Adrenal gland (tissue), 12 donors: ENCODE data around the gene UVRAG. TPM values are rescaled to one million over a fixed set of nuclear protein-coding genes. Genes with fewer than 3 reads are reported as not detected.

Experiments used
- DNase-seq, 7 donors: peaks; one replicate each; pipeline ENCODE4 v3.0.0-alpha.2; 2019 to 2020
- H3K27ac ChIP-seq, 5 donors: fragments of 200-600 bp; sonication (generic) in 4 of 5; 1 replicate in 3 of 5; 2 replicates in 2 of 5; pipeline versions ENCODE4 v1.5.1 to v1.8.0; 2016 to 2020; ENCODE audit warnings: mild to moderate bottlenecking in 1 of 5
- H3K27me3 ChIP-seq: fragments of 200-600 bp; 2 replicates; pipeline ENCODE4 v1.8.0; 2021
- H3K36me3 ChIP-seq, 2 donors: fragments of 200-600 bp; replicated peaks in 1 of 2; 1 replicate in 1 of 2; 2 replicates in 1 of 2; pipeline versions ENCODE4 v1.5.1 to v1.8.0; 2018 to 2022
- H3K4me1 ChIP-seq, 2 donors: fragments of 200-600 bp; replicated peaks in 1 of 2; 1 replicate in 1 of 2; 2 replicates in 1 of 2; pipeline versions ENCODE4 v1.5.1 to v1.8.0; 2018 to 2021
- H3K4me3 ChIP-seq, 4 donors: fragments of 200-600 bp; sonication (generic) in 3 of 4; one replicate each; pipeline ENCODE4 v1.5.1; 2016 to 2018
- H3K9me3 ChIP-seq, 3 donors: fragments of 200-600 bp; sonication (generic) in 1 of 3; replicated peaks in 1 of 3; 1 replicate in 2 of 3; 2 replicates in 1 of 3; pipeline versions ENCODE4 v1.5.1 to v1.8.0; 2016 to 2021
- POLR2A ChIP-seq, 2 donors: fragments of 450-650 bp; IDR thresholded peaks; one replicate each; pipeline ENCODE4 v1.6.1; 2017; ENCODE audit warnings: antibody characterized with exemption in 2 of 2, mild to moderate bottlenecking in 2 of 2, moderate library complexity in 1 of 2
- WGBS, 4 donors: extraction: QIAGEN DNeasy Blood & Tissue Kit in 2 of 4; methylation state at CpG; one replicate each; pipeline versions ENCODE4 v1.1.5 to v1.1.7; 2013 to 2017; 5-methylcytosine and 5-hydroxymethylcytosine counted together
- intact Hi-C, 2 donors: fragments of 100-400 bp; cut with DNase I; formaldehyde crosslinking; loops; one replicate each; pipeline versions ENCODE4 v1.14.1 to v1.15.0; 2022 to 2023
- polyA plus RNA-seq, 3 donors: library from polyadenylated mRNA; stranded (reverse); fragments of 200-250 nt in 2 of 3; fragments of 350-450 nt in 1 of 3; fragmentation: Illumina TruSeq in 1 of 3; extraction: RNeasy Lipid Tissue Mini Kit (QIAGEN cat#74804) in 1 of 3; gene quantifications; one replicate each; pipeline ENCODE4 v1.2.3, GENCODE V29; 2013 to 2014
- total RNA-seq, 9 donors: library from RNA; depleted of rRNA in 4 of 9; stranded (reverse); fragments of >200 nt in 4 of 9; fragments of 120-200 nt in 1 of 9; fragmentation: NEBNext Ultra II Directional in 1 of 9; extraction: Animal tissue kit (Norgen Biotek cat#: 25700) in 1 of 9; gene quantifications; one replicate each; pipeline versions ENCODE4 v1.1.0 to v1.2.4, GENCODE V29; 2013 to 2023
- TF ChIP-seq, protein P1 (sequence below), 6 experiments: fragments of 450-650 bp in 4 of 6; fragments of 200-600 bp in 2 of 6; sonication (generic) in 1 of 6; IDR thresholded peaks; 1 replicate in 5 of 6; 2 replicates in 1 of 6; pipeline versions ENCODE4 v1.5.1 to v1.8.0; 2016 to 2021; ENCODE audit warnings: antibody characterized with exemption in 6 of 6, mild to moderate bottlenecking in 2 of 6, moderate library complexity in 1 of 6
- donor health status: healthy with polysubstance abuse.
- donor health status: Bipolar disorder and iron deficiency.
- donor health status: DM: yes; HTN: yes; CAD: no.
- donor health status: DM: no; HTN: no; CAD: no.
- donor health status: DM: no; HTN: no; CAD: no.
- donor health status: DM: yes; HTN: yes; CAD: no.

Gene UVRAG
- total and polyA plus RNA-seq, 12 donors: 10.9 to 61.4 (median 28.5) TPM

- Histone ChIP-seq H3K9me3 (no peaks in the 10 kb centered on the region), H3K36me3 (no peaks in the 10 kb centered on the region), H3K27me3 (no peaks in the 10 kb centered on the region), H3K4me3 (no peak overlapping the region), H3K27ac (no peak overlapping the region), H3K4me1 (peaks cover 0 to 17% of the 10 kb centered on the region in 2 donors)
- DNase-seq: no peak
- no peak for TF ChIP-seq POLR2A (IDR thresholded peaks at IDR 0.05)
- TF ChIP-seq, protein P1, sequence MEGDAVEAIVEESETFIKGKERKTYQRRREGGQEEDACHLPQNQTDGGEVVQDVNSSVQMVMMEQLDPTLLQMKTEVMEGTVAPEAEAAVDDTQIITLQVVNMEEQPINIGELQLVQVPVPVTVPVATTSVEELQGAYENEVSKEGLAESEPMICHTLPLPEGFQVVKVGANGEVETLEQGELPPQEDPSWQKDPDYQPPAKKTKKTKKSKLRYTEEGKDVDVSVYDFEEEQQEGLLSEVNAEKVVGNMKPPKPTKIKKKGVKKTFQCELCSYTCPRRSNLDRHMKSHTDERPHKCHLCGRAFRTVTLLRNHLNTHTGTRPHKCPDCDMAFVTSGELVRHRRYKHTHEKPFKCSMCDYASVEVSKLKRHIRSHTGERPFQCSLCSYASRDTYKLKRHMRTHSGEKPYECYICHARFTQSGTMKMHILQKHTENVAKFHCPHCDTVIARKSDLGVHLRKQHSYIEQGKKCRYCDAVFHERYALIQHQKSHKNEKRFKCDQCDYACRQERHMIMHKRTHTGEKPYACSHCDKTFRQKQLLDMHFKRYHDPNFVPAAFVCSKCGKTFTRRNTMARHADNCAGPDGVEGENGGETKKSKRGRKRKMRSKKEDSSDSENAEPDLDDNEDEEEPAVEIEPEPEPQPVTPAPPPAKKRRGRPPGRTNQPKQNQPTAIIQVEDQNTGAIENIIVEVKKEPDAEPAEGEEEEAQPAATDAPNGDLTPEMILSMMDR (IDR thresholded peaks at IDR 0.05): no peak
- intact Hi-C loops: loop anchor here (5.0 kb wide), 2 partner anchors 67 to 352 kb away; no protein-coding TSS in a partner anchor
- 92 to 98% (median 94%) methylated on average over 2 to 8 of the region's 8 CpGs for WGBS, 4 donors
Observed at GRCh38 chr11:75800136-75800675, 14.8 kb upstream of the UVRAG start.

- no peak for DNase-seq
- Histone ChIP-seq H3K27me3 (no peaks in the 10 kb centered on the region), H3K27ac (no peak overlapping the region), H3K9me3 (no peaks in the 10 kb centered on the region), H3K4me1 (peaks cover 0 to 17% of the 10 kb centered on the region in 2 donors), H3K4me3 (no peak overlapping the region), H3K36me3 (no peaks in the 10 kb centered on the region)
- intact Hi-C loops: loop anchor here (5.0 kb wide), 2 partner anchors 66 to 351 kb away; no protein-coding TSS in a partner anchor
- no peak for TF ChIP-seq POLR2A (IDR thresholded peaks at IDR 0.05)
- TF ChIP-seq, protein P1 (IDR thresholded peaks at IDR 0.05): no peak
- 86 to 93% (median 90%) methylated on average over 4 to 6 of the region's 6 CpGs for WGBS, 4 donors
Observed at GRCh38 chr11:75800728-75801361, 14.2 kb upstream of the UVRAG start.

DNA sequence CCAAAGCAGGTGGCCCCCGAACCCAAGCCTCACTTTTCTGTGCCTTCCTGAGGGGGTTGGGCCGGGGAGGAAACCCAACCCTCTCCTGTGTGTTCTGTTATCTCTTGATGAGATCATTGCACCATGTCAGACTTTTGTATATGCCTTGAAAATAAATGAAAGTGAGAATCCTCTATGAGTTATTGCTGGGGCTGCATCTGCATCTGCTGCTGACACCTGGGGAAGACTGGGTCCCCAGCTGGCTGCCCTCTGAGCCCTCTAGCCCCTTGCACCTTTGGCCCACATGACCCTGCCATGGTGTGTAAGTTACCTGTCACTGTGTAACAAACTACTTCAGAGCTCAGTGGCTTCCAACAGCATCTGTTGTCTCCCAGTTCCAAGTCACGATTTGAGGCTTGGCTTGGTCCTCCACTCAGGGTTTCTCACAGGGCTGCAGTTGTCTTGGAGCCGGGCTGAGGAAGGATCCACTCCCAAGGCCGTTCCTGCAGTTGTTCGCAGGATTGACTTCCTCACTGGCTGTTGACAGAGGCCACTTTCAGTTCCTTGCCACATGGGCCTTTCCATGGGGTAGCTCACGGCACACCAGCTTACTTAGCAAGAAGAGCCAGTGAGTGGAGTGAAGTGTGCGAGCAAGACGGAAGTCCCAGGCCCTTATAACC is 13.5 kb upstream of the UVRAG start:
- TF ChIP-seq POLR2A (IDR thresholded peaks at IDR 0.05): no peak
- TF ChIP-seq, protein P1 (IDR thresholded peaks at IDR 0.05): no peak
- Histone ChIP-seq H3K27ac (peak overlapping the region in 1 of 5 donors; percentile 64), H3K4me1 (peaks cover 0 to 17% of the 10 kb centered on the region in 2 donors), H3K4me3 (no peak overlapping the region), H3K36me3 (no peaks in the 10 kb centered on the region), H3K27me3 (no peaks in the 10 kb centered on the region), H3K9me3 (no peaks in the 10 kb centered on the region)
- intact Hi-C loops: loop anchor here (5.0 kb wide), 2 partner anchors 66 to 351 kb away; no protein-coding TSS in a partner anchor
- 73 to 80% (median 77%) methylated on average over 7 to 9 of the region's 9 CpGs for WGBS, 4 donors
- DNase-seq: peak in 6 of 7 donors; percentile 24 to 62 (median 44)
